Activated CD8-positive, alpha-beta memory T cell treated with anti-CD3 and anti-CD28 coated beads for 1 hour (primary cell): ENCODE measurements around the gene GBP5.
"Not testable (repeated sequence)": the region's sequence is repeated elsewhere in the genome, so short reads cannot be mapped to it uniquely, and the experiment has no call there.

Source experiments
- DNase-seq, 2 donors: peaks; one replicate each; pipeline ENCODE4 v3.0.0-alpha.2; 2020; ENCODE audit warnings: low read depth in 1 of 2; ENCODE audit errors: extremely low read depth in 1 of 2

GBP5 gene, protein sequence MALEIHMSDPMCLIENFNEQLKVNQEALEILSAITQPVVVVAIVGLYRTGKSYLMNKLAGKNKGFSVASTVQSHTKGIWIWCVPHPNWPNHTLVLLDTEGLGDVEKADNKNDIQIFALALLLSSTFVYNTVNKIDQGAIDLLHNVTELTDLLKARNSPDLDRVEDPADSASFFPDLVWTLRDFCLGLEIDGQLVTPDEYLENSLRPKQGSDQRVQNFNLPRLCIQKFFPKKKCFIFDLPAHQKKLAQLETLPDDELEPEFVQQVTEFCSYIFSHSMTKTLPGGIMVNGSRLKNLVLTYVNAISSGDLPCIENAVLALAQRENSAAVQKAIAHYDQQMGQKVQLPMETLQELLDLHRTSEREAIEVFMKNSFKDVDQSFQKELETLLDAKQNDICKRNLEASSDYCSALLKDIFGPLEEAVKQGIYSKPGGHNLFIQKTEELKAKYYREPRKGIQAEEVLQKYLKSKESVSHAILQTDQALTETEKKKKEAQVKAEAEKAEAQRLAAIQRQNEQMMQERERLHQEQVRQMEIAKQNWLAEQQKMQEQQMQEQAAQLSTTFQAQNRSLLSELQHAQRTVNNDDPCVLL

DNA sequence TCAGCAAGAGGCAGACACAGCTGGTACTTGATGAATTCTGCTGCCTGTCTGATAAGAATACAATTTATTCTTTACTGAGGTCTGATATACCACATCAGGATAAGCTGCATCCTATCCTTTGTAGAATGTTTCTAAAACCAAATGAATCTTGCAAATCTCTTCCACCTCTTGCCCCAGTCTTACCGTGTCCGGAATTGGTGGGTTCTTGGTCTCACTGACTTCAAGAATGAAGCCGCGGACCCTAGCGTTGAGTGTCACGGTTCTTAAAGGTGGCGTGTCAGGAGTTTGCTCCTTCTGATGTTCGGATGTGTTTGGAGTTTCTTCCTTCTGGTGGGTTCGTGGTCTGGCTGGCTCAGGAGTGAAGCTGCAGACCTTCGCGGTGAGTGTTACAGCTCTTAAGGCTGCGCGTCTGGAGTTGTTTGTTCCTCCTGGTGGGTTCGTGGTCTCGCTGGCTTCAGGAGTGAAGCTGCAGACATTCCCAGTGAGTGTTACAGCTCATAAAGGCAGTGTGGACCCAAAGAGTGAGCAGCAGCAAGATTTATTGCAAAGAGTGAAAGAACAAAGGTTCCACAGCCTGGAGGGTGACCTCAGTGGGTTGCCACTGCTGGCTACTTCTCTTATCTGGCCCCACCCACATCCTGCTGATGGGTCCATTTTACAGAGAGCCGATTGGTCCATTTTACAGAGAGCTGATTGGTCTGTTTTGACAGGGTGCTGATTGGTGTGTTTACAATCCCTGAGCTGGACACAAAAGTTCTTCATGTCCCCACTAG lies at the start of gene GBP5:
Gene GBP5 (minus strand): TSS at position 592 of the 773 bp plus-strand sequence. CDS start 3,305 bp downstream, outside the sequence.
- DNase-seq, result not testable (repeated sequence)

DNA sequence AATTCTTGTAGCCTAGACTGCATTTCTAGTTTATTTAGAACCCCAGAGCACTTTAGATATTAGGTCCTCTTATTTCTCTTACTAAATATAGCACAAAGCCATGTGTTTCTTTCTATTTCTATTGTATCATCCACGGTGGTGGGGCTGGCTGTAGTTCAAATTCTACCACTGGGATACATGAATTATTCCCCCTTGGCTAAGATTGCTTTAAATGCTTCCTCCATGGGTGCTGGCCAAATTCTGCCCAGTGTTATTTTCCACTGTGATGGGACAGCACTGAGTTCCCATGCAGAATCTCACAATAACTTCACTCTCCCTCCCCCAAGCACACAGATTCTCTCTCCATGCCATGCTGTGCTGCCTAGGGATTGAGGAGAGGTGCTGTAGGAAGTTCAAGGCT lies 49.7 kb upstream of the GBP5 start:
- no peak for DNase-seq

DNA sequence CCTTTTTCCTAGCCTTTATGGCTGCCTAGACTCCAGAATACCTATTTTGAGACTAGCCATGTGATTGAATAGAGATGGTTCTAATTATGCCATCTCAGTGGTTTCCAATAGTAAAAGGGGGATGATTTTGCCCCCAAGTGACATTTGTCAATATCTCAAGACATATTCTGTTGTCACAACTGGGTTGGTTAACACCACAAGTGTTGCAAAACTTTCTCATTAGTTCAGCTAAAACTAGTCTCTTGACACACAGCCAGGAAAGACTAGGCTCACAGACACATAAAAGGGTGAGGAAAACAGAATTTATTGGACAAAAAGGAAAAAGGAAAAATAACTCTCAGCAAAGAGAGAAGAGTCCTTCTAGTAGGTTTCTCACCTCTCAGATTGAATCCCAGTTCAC lies 39.9 kb upstream of the GBP5 start:
- no peak for DNase-seq

DNA sequence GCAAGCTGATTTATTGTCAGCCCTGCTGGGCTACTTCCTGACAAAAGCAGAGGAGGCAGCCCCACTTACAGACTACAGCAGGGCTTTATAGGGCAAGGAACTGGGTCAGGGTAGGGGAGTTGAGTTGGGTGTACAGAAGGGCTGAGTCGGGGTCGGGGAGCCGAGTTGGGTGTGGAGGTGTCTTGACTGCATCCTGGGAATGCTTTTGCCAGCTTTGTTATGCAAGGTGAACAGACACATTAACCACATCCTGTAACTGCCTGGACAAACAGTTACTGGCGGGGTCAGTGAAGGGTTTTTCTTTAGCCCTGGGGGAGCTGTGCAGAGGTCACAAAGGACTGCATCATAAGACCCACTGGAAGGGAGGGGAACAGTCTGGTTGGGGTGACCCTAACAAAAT lies 39.1 kb upstream of the GBP5 start:
- DNase-seq, result no peak

DNA sequence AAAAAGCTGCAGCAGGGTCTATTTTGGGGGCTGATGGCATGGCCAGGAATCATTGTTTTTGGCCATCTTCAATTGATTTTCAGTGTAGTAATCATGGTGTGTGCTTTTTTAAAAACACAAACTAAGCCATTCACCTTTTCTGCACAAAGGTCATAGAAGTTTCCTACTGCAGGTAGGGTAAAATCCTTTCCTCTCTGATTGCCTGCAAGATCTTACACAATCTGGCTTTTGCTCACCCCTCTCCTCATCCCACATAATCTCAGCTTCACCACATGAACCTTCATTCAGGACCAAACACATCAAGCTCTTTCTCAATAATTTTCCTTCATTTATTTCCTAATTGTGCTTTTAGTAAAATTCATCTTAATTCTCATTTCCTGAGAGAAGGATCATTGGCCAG lies 38.3 kb upstream of the GBP5 start:
- DNase-seq, result no peak

DNA sequence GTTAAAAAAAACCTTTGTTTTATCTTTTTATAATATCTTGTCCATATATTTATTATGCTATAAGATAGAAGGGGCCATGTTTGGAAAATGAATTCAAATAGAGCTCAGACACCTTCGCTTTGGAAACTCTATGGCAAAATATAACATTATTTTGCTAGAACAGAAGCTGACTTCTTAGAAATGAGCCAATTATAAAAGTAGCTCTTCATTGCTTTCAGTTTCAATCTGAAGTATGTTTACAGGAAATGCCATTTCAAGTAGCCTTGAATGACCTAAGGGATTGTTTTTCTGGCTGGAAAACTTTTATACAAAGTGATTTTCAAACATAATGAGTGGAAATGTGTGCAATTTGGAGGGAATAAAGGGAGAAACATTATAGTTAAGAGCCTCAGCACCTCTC lies 37.8 kb upstream of the GBP5 start:
- DNase-seq, result no peak

DNA sequence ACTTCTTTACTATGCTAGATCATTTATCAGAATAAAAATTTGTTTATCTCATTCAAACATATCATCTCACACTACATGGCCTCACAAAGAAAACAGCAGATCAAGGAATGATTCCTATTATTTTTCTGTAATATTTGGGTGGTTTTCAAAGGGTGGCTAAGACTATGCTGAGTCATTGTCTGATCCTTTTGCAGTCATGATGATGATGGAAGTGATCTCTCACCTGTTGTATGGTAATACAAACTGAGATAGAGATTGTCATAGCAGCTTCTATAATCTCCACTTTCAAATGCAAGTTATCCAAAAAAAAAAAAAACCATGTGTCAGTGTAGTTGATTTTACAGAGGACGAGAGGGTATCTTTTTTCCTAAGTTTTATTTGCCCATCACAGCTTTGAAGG lies 37.2 kb upstream of the GBP5 start:
- DNase-seq, result no peak

DNA sequence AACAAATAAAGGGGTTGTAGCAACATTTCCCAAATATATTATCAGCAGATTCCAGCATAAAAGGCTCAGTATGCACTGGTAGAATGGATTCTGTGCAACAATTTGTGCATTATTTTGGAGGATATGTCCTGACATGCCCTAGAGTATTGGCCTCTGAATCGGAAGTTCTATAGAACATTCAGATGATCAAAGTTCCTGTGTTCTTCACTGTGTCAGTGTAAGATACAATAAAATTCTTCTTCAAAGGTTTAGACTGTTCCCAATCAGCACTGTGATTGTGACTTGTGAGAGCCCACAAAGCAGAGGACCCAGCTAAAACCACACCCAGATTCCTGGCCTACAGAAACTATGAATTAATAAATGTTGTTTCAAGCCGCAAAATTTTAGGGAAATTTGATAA lies 33.6 kb upstream of the GBP5 start:
- DNase-seq, result no peak

DNA sequence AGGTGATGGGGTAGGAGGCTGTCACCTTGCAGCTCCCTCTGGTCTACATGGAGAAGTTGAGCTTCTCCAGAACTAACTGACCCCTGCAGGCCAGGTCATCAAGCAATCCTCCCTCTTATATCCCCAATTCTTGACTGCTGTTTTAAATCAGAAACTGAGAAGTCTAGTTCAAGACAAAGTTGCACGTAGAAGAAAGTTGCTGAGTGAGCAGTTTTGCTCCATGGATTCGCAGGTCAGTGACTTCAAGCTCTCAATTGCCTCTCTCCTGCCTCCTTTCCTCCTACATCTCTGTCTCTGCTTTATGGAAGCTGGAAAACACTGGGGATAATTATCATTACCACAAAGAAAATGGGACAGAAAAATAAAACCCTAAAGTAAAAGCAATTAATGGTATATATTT lies 32.8 kb upstream of the GBP5 start:
- DNase-seq, result no peak

DNA sequence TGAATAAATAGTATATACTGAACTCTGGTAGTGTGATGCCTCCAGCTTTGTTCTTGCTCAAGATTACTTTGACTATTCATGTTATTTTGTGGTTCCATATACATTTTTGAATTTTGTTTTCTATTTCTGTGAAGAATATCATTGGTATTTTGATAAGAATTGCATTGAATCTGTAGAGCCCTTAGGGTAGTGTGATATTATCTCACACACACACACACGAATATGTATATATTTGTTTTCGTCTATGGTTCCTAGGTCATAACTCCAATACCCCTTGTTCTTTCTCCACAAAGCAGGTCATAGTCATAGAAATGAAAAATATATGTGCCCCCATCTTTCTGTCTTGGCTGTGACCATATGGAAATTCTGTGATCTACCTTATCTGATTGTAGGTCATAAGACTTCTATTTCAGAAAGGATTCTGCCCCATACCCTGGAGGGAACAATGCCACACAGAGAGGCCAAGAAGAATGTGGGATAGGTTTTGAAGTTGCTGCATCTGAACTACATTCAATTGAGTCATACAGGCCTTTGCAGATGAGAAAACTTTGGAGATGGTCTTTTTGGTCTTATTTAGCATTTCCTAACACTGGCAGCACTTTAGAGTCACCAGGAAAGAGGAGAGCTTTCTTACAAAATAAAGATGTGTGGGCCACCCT lies 32.0 kb upstream of the GBP5 start:
- DNase-seq, result no peak

DNA sequence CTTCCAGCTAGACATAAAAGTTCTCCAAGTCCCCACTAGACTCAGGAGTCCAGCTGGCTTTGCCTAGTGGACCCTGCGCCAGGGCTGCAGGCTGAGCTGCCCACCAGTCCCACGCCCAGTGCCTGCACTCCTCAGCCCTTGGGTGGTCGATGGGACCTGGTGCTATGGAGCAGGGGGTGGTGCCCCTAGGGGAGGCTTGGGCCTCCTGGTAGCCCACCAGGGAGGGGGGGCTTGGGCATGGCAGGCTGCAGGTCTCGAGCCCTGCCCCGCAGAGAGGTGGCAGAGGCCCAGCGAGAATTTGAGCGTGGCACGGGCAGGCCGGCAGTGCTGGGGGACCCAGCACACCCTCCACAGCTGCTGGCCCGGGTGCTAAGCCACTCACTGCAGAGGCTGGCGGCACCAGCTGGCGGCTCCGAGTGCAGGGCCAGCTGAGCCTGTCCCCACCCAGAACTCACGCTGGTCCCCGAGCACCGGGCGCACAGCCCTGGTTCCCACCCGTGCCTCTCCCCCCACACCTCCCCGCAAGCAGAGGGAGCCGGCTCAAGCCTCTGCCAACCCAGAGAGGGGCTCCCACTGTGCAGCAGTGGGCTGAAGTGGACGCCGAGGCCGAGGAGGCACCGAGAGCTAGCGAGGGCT lies 30.2 kb upstream of the GBP5 start:
- no peak for DNase-seq

DNA sequence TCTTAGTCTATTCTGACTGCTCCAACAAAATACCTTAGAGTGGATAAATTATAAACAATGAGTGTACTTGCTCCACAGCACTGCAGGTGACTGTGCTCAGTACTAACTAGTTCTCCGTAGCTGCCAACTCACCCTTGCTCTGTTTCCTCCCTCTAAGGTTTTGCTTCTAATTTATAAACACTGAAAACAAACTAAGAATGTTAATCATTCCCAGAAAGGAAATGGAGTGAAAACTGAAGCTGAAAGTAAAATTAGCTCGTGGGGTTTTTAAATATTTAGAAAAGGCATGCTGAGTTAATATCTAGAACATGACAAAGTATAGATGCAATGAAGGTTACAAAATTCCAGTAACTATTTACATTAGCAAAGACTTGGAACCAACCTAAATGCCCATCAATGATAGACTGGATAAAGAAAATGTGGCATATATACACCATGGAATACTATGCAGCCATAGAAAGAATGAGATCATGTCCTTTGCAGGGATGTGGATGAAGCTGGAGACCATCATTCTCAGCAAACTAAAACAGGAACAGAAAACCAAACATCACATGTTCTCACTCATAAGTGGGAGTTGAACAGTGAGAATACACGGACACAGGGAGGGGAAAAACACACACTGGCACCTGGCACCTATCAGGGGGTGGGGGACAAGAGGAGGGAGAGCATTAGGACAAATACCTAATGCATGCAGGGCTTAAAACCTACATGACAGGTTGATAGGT lies 27.2 kb upstream of the GBP5 start:
- DNase-seq, result not testable (repeated sequence)

DNA sequence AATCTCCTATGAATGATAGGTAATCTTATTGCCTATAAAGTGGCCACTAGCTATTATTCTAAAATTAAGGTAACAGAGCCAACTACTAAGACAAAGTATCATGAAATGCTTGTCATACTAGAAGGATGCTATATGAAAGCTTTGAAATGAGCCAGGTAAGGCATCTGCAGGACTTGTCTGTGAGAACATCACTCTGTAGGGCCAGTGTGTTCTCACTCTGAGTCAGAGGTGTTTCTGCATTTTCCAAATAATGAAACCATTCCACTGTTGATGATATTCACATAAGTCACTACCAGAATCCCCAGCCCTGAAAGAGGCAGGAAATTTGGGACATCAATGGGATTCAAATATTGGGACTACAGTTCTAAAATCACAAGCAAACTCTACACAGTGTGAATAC lies 25.8 kb upstream of the GBP5 start:
- DNase-seq, result no peak

DNA sequence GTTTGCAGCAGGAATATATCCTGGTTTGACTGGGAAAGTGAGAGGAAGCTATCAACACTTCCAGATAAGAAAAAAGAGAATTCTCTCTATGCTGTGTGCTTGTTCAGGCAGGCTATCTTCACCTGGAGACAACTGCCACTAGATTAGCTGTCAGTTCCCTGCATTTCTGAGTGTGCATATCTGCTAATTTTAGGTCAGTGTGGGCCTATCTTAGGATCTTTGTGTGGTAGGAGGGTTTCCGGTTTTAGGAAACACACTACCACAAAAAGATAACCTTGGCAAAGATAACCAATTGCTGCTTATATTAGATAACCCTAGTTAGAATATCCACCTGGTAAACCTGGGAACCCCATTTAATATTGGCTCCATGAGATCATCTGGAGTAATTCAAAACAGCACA lies 22.5 kb upstream of the GBP5 start:
- no peak for DNase-seq

DNA sequence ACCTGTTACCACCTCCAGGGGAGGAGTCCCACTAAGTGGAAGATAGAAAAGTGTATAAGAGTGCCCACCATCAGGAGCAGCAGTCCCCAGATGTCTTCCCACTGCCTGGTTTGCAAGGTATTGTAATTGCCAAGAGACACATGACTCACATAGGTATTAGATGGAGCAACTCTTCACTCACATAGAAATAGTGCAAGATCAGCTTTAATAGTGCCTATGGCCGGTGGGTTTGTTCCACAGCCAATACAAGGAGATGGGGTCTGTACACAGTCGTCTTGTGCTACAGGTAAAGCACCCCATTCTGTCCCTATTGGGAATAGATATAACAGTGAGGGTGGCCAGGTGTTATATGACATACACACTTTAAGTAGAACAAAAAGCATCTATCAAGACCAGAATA lies 18.6 kb upstream of the GBP5 start:
- no peak for DNase-seq

DNA sequence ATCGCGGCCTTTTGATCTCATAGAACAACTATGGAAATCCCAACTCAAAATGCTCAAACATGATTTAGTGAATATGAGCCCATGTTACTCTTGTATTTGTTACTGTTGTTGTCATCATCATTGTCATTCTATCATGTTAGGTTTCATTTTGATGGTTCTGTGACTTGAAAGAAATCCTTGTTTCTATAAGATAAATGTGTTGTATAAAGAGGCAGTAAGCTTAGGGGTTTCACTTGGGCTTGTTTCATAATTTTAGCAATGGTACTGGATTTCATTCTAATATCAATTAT lies 15.3 kb upstream of the GBP5 start:
- no peak for DNase-seq

DNA sequence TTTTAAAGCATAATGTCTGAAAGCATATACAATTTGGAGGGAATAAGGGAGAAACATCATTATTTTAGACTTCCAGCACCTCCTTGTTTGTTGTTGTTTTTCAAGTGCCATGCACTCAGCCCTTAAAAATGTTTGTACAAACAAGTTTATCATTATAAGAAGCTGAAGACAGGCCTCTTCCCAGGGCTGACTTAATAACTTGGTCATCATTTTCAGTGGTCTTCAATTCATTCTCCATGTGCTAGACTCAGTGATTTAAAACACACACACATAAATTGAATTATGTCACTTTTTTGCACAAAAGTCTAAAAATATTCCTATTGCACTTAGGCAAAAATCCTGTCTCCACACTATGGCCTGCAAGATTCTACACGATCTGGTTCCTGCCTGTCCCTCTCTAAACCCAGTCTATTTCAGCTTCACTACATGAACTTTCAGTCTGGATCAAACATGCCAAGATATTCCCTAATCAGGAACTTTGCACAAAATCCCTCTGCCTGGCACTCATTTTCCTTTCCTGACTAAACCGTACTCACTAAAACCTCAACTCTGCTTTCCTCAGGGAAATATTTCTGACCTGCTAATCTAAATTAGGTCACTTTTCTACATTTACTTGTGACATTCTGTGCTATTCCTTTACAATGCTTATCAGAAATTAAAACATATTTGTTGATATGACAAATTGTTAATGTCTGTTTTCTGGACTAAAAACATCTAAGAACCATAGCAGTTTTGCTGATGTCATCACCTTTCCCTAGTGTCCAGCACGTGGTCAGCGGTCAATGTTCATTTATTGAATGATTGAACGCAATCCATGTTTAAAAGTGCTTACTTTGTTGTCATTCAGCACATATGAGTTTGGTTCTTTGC lies 14.8 kb upstream of the GBP5 start:
- DNase-seq, result no peak

DNA sequence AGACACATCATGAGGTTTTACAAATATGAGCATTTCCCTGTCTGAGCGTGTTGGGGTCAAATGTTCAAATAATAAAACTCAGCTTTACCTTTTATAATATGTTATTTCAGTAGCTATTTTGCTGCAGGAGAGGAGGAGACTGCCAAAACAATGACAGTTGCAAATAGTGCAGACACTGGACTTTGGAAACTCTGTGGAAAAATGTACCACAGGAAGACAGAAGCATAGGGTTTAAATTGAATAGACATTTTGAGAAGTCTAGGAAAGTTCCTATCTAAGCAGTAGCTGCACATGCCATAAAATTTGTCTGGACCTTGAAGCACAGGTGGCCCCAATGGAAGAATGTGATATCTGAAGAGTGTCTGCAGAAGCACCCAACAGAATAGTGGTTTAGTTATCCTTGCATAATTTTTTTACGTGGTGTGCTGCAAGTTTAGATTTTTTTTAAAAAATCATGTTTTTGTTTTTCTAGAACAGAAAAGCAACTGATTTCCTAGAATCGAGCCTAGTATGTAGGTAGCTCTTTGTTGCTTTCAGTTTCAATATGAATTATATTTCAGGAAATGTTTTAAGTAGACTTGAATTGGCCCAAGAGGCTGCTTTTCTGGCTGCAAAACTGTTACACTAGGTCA lies 14.0 kb upstream of the GBP5 start:
- DNase-seq, result no peak

DNA sequence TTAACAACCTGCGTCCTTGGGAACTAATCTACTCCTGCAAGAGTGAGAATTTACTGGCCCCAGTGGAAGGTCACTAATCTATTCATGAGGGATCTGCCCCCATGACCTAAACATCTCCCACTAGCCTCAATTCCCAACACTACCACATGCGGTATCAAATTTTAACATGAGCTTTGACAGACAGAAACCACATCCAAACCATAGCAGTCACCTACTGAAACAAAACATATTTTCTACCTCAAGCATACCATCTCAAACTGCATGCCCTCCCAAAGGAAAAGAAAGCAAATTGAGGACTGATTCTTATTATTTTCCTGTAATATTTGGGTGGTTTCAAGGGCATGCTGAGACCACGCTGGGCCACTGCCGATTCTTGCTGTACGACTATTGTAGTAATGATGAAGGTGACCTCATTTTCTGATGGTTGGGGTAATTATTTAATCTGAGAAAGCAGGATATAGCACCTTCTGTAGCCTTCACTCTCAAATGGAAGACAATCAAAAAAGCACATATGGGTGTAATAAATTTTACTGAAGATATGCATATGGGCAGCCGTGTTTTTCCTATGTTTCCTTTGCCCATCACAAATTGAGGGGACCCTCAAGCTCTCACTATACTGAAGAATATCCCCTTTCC lies 13.2 kb upstream of the GBP5 start:
- DNase-seq, result no peak
